GM12801 (cell line): ENCODE data around the gene TMEM141.

Experiments used
- TF ChIP-seq, protein P1 (sequence below): IDR thresholded peaks from one replicate; pipeline ENCODE4 v1.5.1; 2011; ENCODE audit warnings: control low read depth; ENCODE audit not compliant: insufficient read length; ENCODE audit errors: extremely low read depth

TMEM141 gene

DNA sequence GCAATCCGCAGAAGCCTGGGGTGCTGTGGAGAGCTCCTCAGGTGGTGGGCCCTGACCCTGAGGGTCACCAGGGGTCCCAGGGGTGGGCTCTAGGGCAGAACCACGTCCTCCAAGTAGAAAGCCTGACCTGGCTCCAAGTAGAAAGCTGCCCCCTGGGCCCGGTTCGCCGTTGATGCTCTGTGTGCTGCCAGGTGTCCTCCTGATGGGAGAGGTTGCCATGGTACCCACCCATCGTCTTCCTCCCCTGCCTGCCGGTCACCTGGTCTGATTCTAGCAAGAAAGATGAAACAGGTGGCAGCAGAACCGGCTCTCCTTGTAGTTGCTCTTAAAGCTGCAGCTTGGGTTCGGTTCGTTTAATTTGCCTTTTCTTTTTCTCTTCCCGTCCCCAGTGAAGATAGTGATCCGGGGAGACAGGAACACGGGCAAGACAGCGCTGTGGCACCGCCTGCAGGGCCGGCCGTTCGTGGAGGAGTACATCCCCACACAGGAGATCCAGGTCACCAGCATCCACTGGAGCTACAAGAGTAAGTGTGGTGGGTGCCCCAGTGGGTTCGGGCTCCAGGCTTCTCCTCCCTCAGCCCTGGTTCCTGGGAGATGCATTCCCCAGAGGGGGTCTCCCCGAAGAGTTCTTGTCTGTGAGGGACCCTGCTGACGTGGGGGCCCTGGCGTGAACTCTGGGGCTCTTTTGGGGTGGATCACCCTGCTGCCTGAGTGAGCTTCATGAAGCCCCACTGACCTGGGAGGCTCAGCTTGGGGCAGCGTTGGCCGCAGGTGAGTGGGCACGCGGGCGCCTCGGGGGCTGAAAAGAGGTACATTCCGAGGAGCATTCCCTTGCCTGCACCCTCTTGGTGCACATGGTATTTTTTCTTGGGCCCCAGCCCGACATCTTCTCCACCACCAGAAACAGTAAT, 32.2 kb downstream of the TMEM141 start:
- TF ChIP-seq, protein P1, sequence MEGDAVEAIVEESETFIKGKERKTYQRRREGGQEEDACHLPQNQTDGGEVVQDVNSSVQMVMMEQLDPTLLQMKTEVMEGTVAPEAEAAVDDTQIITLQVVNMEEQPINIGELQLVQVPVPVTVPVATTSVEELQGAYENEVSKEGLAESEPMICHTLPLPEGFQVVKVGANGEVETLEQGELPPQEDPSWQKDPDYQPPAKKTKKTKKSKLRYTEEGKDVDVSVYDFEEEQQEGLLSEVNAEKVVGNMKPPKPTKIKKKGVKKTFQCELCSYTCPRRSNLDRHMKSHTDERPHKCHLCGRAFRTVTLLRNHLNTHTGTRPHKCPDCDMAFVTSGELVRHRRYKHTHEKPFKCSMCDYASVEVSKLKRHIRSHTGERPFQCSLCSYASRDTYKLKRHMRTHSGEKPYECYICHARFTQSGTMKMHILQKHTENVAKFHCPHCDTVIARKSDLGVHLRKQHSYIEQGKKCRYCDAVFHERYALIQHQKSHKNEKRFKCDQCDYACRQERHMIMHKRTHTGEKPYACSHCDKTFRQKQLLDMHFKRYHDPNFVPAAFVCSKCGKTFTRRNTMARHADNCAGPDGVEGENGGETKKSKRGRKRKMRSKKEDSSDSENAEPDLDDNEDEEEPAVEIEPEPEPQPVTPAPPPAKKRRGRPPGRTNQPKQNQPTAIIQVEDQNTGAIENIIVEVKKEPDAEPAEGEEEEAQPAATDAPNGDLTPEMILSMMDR: no peak

GRCh38 chr9:136824496-136825225, 33.5 kb downstream of the TMEM141 start:
- TF ChIP-seq, protein P1: no peak

GRCh38 chr9:136825295-136826187, 34.4 kb downstream of the TMEM141 start:
- TF ChIP-seq, protein P1: no peak

- TF ChIP-seq, protein P1: no peak
Observed at GRCh38 chr9:136826188-136826541, 35.0 kb downstream of the TMEM141 start.

GRCh38 chr9:136826703-136827582, 35.8 kb downstream of the TMEM141 start:
- TF ChIP-seq, protein P1: no peak

GRCh38 chr9:136827794-136828473, 36.8 kb downstream of the TMEM141 start:
- TF ChIP-seq, protein P1: no peak
